ENCODE data around the gene LARP4B. TPM values are rescaled to one million over a fixed set of nuclear protein-coding genes. Genes with fewer than 3 reads are reported as not detected.

LARP4B gene
- total RNA-seq, 3 donors from 2014 or later = 47.5 to 70.8 (median 68.5) TPM

DNA sequence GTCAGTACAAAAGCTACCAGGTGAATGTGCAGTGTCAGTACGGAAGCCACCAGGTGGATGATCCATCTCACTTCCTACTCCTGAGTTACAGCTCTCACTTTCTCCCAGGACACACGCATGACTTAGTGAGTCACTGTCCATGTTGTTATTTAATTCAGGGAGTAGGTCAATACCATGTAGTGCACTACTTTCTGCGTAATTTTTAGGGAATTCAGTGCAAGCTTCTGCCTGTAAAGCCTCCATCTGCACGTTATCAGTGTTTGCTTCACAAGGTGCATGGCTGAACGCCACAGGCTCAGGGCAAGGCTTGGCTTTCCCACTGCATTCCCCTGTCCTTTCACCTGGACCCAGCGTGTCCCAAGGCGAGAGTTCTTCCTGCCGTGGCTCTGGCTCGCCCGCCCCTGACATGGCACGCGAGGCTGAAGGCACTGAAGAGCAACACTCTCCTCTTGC, 59.5 kb downstream of the LARP4B start:
- intact Hi-C loops (cut with DNase I; ENCODE audit: low total_unique reads) = no loop called here
- TF ChIP-seq, protein P1, sequence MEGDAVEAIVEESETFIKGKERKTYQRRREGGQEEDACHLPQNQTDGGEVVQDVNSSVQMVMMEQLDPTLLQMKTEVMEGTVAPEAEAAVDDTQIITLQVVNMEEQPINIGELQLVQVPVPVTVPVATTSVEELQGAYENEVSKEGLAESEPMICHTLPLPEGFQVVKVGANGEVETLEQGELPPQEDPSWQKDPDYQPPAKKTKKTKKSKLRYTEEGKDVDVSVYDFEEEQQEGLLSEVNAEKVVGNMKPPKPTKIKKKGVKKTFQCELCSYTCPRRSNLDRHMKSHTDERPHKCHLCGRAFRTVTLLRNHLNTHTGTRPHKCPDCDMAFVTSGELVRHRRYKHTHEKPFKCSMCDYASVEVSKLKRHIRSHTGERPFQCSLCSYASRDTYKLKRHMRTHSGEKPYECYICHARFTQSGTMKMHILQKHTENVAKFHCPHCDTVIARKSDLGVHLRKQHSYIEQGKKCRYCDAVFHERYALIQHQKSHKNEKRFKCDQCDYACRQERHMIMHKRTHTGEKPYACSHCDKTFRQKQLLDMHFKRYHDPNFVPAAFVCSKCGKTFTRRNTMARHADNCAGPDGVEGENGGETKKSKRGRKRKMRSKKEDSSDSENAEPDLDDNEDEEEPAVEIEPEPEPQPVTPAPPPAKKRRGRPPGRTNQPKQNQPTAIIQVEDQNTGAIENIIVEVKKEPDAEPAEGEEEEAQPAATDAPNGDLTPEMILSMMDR (IDR thresholded peaks at IDR 0.05) = no peak
- no peak for TF ChIP-seq POLR2A (IDR thresholded peaks at IDR 0.05)
- no peak for TF ChIP-seq POLR2AphosphoS5 (IDR thresholded peaks at IDR 0.05)
- DNase-seq (ENCODE audit: low spot score in 2 of 2) = no peak
- Histone ChIP-seq H3K27me3 (no peaks in the 10 kb centered on the region), H3K4me1 (no peaks in the 10 kb centered on the region), H3K4me3 (no peak overlapping the region), H3K27ac (no peak overlapping the region), H3K9me3 (no peaks in the 10 kb centered on the region), H3K36me3 (no peaks in the 10 kb centered on the region)

DNA sequence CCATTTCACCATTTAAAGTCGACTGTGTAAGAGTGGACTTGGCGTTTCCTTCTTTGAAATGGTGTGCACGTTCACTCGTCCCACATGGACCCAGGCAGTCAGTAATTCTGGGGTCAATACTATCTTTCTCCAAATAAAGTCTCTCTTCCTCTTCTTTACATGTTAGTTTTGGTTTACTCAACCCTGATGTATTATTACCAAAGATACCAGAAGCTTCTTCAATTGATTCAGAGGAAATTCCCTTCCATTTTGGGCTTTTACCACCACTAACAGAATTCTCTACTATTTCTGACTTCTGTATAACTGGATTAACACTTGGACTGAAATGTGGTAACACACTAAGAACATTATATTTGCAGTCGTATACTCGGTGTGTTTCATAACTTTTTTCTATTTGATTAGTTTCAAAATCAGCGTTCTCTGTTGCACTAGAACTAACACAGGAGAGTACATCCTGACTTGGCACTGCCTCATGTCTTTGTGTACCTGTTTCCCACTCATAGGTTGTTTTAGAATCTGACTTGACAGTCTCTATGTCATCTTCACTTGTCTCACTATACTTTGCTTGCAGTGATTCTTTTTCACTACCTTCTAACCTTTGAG, 60.8 kb downstream of the LARP4B start:
- no peak for DNase-seq (ENCODE audit: low spot score in 2 of 2)
- intact Hi-C loops (cut with DNase I; ENCODE audit: low total_unique reads) = no loop called here
- TF ChIP-seq, protein P1 (IDR thresholded peaks at IDR 0.05) = no peak
- TF ChIP-seq POLR2A (IDR thresholded peaks at IDR 0.05) = no peak
- no peak for TF ChIP-seq POLR2AphosphoS5 (IDR thresholded peaks at IDR 0.05)
- Histone ChIP-seq H3K36me3 (no peaks in the 10 kb centered on the region), H3K4me3 (no peak overlapping the region), H3K4me1 (no peaks in the 10 kb centered on the region), H3K9me3 (no peaks in the 10 kb centered on the region), H3K27me3 (no peaks in the 10 kb centered on the region), H3K27ac (no peak overlapping the region)

DNA sequence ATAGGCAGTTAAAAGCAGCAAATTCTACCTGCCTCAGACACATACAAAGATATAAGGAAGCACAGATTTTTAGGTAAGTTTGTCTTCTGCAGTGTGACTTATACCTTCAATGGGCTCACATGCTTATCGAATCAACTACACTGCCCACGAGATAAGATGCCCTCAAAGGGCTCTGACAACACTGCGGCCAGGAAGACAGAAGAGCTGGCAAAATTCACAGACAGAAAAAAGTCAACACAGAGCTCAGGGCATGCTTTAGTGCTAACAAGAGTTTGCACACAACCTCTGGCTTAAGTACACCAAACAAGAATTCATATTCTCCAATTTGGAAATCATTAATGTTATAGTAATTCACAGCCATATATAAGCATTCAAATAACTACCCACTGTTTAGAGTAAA, 62.3 kb downstream of the LARP4B start:
- H3K36me3 ChIP-seq = no peaks in the 10 kb centered on the region
- intact Hi-C loops (cut with DNase I; ENCODE audit: low total_unique reads) = no loop called here

DNA sequence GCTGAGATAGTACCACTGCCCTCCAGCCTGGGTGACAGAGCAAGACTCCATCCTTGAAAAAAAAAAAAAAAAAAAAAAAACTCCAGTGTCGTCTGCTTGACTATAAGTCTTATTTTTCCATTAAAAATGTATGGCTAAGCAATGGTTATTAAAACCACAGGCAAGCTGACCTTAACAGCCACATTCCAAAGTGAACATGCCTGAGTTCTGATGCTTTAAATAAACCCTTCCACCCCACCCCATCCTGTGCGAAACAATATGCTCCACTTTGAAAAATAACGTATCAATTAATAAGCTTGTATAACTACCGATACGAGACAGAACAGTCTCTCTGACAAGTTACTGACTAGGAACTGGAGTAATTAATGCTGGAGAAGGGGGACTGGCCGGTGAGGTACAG, 63.7 kb downstream of the LARP4B start:
- TF ChIP-seq POLR2AphosphoS5 (IDR thresholded peaks at IDR 0.05) (no peak), POLR2A (IDR thresholded peaks at IDR 0.05) (no peak)
- TF ChIP-seq, protein P1 (IDR thresholded peaks at IDR 0.05) = no peak

More for the DNA sequence above, 62.3 kb downstream of the LARP4B start:
- TF ChIP-seq POLR2A (IDR thresholded peaks at IDR 0.05) (no peak), POLR2AphosphoS5 (IDR thresholded peaks at IDR 0.05) (no peak)
- TF ChIP-seq, protein P1 (IDR thresholded peaks at IDR 0.05) = no peak
- Histone ChIP-seq H3K9me3 (no peaks in the 10 kb centered on the region), H3K27me3 (no peaks in the 10 kb centered on the region), H3K4me1 (no peaks in the 10 kb centered on the region), H3K27ac (no peak overlapping the region), H3K4me3 (no peak overlapping the region)
- no peak for DNase-seq (ENCODE audit: low spot score in 2 of 2)

DNA sequence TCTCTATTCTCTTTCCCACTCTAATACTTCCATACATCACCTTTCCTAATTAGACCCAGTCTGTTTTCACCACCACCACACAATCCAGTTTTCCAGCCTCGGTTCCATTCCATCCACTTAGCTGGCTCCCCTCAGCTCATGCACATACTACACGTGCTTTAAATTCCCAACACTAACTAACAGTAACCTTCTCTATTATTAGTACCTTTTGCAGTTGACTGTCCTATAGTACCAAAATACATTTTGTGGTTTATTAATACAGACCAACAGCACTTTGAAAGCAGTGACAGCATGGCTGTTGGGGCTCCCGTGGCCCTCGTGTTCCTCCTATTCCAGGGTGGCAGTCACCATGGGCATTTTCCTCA, 64.9 kb downstream of the LARP4B start:
- TF ChIP-seq, protein P1 (IDR thresholded peaks at IDR 0.05) = no peak
- TF ChIP-seq POLR2AphosphoS5 (IDR thresholded peaks at IDR 0.05) = no peak
- H3K9me3 ChIP-seq = no peaks in the 10 kb centered on the region
- no peaks in the 10 kb centered on the region for H3K36me3 ChIP-seq
- intact Hi-C loops (cut with DNase I; ENCODE audit: low total_unique reads) = no loop called here
- no peak overlapping the region for H3K27ac ChIP-seq
- H3K4me1 ChIP-seq = no peaks in the 10 kb centered on the region
- H3K4me3 ChIP-seq = no peak overlapping the region
- H3K27me3 ChIP-seq = no peaks in the 10 kb centered on the region
- no peak for DNase-seq (ENCODE audit: low spot score in 2 of 2)

More for the DNA sequence above, 63.7 kb downstream of the LARP4B start:
- intact Hi-C loops (cut with DNase I; ENCODE audit: low total_unique reads) = no loop called here
- Histone ChIP-seq H3K4me1 (no peaks in the 10 kb centered on the region), H3K4me3 (no peak overlapping the region), H3K27me3 (no peaks in the 10 kb centered on the region), H3K36me3 (no peaks in the 10 kb centered on the region), H3K27ac (no peak overlapping the region), H3K9me3 (no peaks in the 10 kb centered on the region)
- no peak for DNase-seq (ENCODE audit: low spot score in 2 of 2)

Data from breast epithelium (tissue), 4 donors.